Hepatocyte (in vitro differentiated cells): ENCODE data around the gene LBX2. TPM values are rescaled to one million over a fixed set of nuclear protein-coding genes. Genes with fewer than 3 reads are reported as not detected.
A peak's percentile ranks its signal among the peaks of the same experiment; 100 is the strongest.
"Not testable (repeated sequence)": the region's sequence is repeated elsewhere in the genome, so short reads cannot be mapped to it uniquely, and the experiment has no call there.

ENCODE experiments used
- DNase-seq: peaks from one replicate; pipeline ENCODE4 v3.0.0-alpha.2; 2016; ENCODE audit warnings: low spot score
- H2AFZ ChIP-seq: fragments of 200-600 bp; sonication (generic); 2 replicates; pipeline ENCODE4 v1.6.0; 2016; ENCODE audit warnings: antibody characterized with exemption, mild to moderate bottlenecking
- H3K27ac ChIP-seq: fragments of 200-600 bp; sonication (generic); 2 replicates; pipeline ENCODE4 v1.5.1; 2016; ENCODE audit warnings: mild to moderate bottlenecking
- H3K27me3 ChIP-seq: fragments of 200-600 bp; sonication (generic); 2 replicates; pipeline ENCODE4 v1.6.1; 2016
- H3K36me3 ChIP-seq: fragments of 200-600 bp; sonication (generic); replicated peaks from 2 replicates; pipeline ENCODE4 v1.5.1; 2016; ENCODE audit warnings: low read depth; ENCODE audit not compliant: insufficient read depth
- H3K4me1 ChIP-seq: fragments of 200-600 bp; sonication (generic); 2 replicates; pipeline ENCODE4 v1.5.1; 2016; ENCODE audit warnings: mild to moderate bottlenecking, moderate library complexity; ENCODE audit not compliant: insufficient read depth
- H3K4me2 ChIP-seq: fragments of 200-600 bp; sonication (generic); 2 replicates; pipeline ENCODE4 v1.6.0; 2016
- H3K4me3 ChIP-seq: fragments of 200-600 bp; sonication (generic); 2 replicates; pipeline ENCODE4 v1.5.1; 2016; ENCODE audit warnings: mild to moderate bottlenecking
- H3K79me2 ChIP-seq: fragments of 200-600 bp; sonication (generic); 2 replicates; pipeline ENCODE4 v1.6.0; 2017; ENCODE audit warnings: mild to moderate bottlenecking
- H3K9me2 ChIP-seq: fragments of 200-600 bp; sonication (generic); replicated peaks from 2 replicates; pipeline ENCODE4 v1.6.0; 2017; ENCODE audit warnings: mild to moderate bottlenecking; ENCODE audit not compliant: insufficient read depth
- H3K9me3 ChIP-seq: fragments of 200-600 bp; sonication (generic); 2 replicates; pipeline ENCODE4 v1.5.1; 2016; ENCODE audit warnings: low read depth, mild to moderate bottlenecking
- H4K20me1 ChIP-seq: fragments of 200-600 bp; sonication (generic); 2 replicates; pipeline ENCODE4 v1.6.0; 2016; ENCODE audit warnings: mild to moderate bottlenecking; ENCODE audit not compliant: insufficient read depth, poor library complexity, severe bottlenecking
- EZH2 ChIP-seq: fragments of 200-600 bp; sonication (generic); IDR thresholded peaks from 2 replicates; pipeline ENCODE4 v1.6.1; 2016; ENCODE audit warnings: antibody characterized with exemption, mild to moderate bottlenecking, borderline replicate concordance
- EZH2phosphoT487 ChIP-seq: fragments of 200-600 bp; sonication (generic); IDR thresholded peaks from one replicate; pipeline ENCODE4 v1.6.1; 2018; ENCODE audit warnings: antibody characterized with exemption, mild to moderate bottlenecking, low read depth, moderate library complexity; ENCODE audit not compliant: unreplicated experiment, severe bottlenecking
- WGBS: methylation state at CpG from one replicate; pipeline ENCODE4 v1.1.6; 2016; ENCODE audit warnings: low lambda C conversion rate; ENCODE audit errors: missing lambda C conversion rate; 5-methylcytosine and 5-hydroxymethylcytosine counted together
- polyA plus RNA-seq: library from polyadenylated mRNA; unstranded; fragments of >200 nt; fragmentation: Nextera tagmentation; extraction: Ambion mirVana; gene quantifications from 2 replicates; pipeline ENCODE4 v1.2.1, GENCODE V29; 2016
- total RNA-seq: library from RNA; depleted of rRNA; stranded (reverse); fragments of >200 nt; gene quantifications from 2 replicates; pipeline ENCODE4 v1.2.3, GENCODE V29; 2014
- TF ChIP-seq, protein P1 (sequence below): fragments of 200-600 bp; sonication (generic); IDR thresholded peaks from 2 replicates; pipeline ENCODE4 v1.5.1; 2016; ENCODE audit warnings: antibody characterized with exemption, mild to moderate bottlenecking; ENCODE audit not compliant: poor library complexity

Gene LBX2
- total and polyA plus RNA-seq, 2 experiments from 2014 or later = 2.5 to 5.2 TPM

- Histone ChIP-seq H3K27me3 (no peaks in the 10 kb centered on the region), H3K27ac (no peak overlapping the region), H4K20me1 (no peaks in the 10 kb centered on the region), H3K4me3 (no peak overlapping the region), H3K79me2 (peaks cover 46% of the 10 kb centered on the region), H3K9me3 (no peaks in the 10 kb centered on the region), H3K36me3 (no peaks in the 10 kb centered on the region), H2AFZ (no peak overlapping the region), H3K9me2 (no peaks in the 10 kb centered on the region), H3K4me2 (no peak overlapping the region), H3K4me1 (peaks cover 7% of the 10 kb centered on the region)
- no peak for DNase-seq
- TF ChIP-seq EZH2phosphoT487 (no peak), EZH2 (no peak)
- TF ChIP-seq, protein P1, sequence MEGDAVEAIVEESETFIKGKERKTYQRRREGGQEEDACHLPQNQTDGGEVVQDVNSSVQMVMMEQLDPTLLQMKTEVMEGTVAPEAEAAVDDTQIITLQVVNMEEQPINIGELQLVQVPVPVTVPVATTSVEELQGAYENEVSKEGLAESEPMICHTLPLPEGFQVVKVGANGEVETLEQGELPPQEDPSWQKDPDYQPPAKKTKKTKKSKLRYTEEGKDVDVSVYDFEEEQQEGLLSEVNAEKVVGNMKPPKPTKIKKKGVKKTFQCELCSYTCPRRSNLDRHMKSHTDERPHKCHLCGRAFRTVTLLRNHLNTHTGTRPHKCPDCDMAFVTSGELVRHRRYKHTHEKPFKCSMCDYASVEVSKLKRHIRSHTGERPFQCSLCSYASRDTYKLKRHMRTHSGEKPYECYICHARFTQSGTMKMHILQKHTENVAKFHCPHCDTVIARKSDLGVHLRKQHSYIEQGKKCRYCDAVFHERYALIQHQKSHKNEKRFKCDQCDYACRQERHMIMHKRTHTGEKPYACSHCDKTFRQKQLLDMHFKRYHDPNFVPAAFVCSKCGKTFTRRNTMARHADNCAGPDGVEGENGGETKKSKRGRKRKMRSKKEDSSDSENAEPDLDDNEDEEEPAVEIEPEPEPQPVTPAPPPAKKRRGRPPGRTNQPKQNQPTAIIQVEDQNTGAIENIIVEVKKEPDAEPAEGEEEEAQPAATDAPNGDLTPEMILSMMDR = no peak
- WGBS = 93% methylated on average over 4 of the region's 4 CpGs
Measured at GRCh38 chr2:74462786-74463105, 36.7 kb downstream of the LBX2 start.

GRCh38 chr2:74462054-74462785 is 37.2 kb downstream of the LBX2 start:
- H3K27me3 ChIP-seq = no peaks in the 10 kb centered on the region
- TF ChIP-seq EZH2 (no peak), EZH2phosphoT487 (no peak)
- TF ChIP-seq, protein P1 = no peak
- H4K20me1 ChIP-seq = no peaks in the 10 kb centered on the region
- H3K4me3 ChIP-seq = no peak overlapping the region
- no peak overlapping the region for H3K27ac ChIP-seq
- WGBS = 97% methylated on average over 20 of the region's 20 CpGs
- no peaks in the 10 kb centered on the region for H3K36me3 ChIP-seq
- no peaks in the 10 kb centered on the region for H3K9me3 ChIP-seq
- H3K4me2 ChIP-seq = no peak overlapping the region
- no peaks in the 10 kb centered on the region for H3K9me2 ChIP-seq
- H3K4me1 ChIP-seq = peaks cover 7% of the 10 kb centered on the region
- no peak overlapping the region for H2AFZ ChIP-seq
- DNase-seq = no peak
- H3K79me2 ChIP-seq = peaks cover 46% of the 10 kb centered on the region

DNA sequence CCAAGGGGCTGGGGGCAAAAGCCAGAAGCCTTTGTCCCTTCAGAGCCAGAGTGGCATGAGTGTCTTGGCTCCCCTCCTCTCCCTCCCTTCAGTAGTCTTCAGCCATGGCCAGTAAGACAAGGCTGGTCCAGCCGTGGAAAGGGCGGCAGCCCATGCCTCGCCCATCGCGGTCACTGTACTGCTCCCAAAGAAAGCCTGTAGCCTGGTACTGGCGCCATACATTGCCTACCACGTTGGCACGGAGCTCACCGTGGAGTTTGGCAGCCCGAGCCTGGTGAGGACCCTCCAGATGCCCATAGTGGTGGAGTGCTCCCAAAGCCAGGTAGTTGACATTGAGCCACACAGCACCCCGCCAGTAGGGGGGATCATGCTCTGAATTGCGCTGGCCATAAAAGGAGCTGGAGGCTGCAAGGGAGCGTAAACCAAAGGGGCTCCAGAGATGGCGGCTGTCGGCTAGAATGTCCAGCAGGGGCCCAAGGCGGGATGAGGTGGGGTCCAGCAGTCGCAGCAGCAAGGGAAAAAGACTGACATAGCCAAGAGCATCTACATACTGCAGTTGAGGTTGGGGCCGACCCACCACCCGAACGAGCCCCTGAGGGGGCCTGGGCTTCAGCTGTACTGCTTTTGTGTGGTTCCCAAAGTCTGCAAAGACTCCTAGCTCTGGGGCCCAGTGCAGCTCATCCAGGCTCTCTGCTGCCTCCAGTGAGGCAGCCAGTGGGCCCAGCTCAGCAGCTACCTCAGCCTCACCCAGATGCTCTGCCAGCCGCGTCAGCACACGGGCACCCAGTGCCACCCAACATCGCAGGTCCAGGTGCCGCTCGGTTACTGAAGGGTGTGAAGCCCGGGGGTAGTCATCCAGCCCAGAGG is 38.0 kb downstream of the LBX2 start:
- H3K4me3 ChIP-seq = no peak overlapping the region
- no peak for TF ChIP-seq EZH2phosphoT487
- no peak for TF ChIP-seq EZH2
- TF ChIP-seq, protein P1 = no peak
- 94% methylated on average over 27 of the region's 27 CpGs for WGBS

DNA sequence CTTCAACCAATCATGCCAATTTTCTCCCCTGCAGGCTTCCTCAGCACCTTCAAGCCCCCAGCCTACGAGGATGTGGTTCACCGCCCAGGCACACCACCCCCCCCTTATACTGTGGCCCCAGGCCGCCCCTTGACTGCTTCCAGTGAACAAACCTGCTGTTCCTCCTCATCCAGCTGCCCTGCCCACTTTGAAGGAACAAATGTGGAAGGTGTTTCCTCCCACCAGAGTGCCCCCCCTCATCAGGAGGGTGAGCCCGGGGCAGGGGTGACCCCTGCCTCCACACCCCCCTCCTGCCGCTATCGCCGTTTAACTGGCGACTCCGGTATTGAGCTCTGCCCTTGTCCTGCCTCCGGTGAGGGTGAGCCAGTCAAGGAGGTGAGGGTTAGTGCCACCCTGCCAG is 39.2 kb downstream of the LBX2 start:
- not testable (repeated sequence) for H3K9me3 ChIP-seq, H3K36me3 ChIP-seq, H3K27me3 ChIP-seq, H2AFZ ChIP-seq, H3K27ac ChIP-seq, H3K4me3 ChIP-seq, H3K9me2 ChIP-seq, DNase-seq, H4K20me1 ChIP-seq
- Histone ChIP-seq H3K4me1 (peaks cover 22% of the 10 kb centered on the region), H3K4me2 (peak overlapping the region; percentile 82), H3K79me2 (peaks cover 47% of the 10 kb centered on the region)
- 86% methylated on average over 10 of the region's 10 CpGs for WGBS

More for the DNA sequence above, 38.0 kb downstream of the LBX2 start:
- Histone ChIP-seq H3K9me3 (no peaks in the 10 kb centered on the region), H3K4me2 (no peak overlapping the region), H3K4me1 (peaks cover 13% of the 10 kb centered on the region), H3K9me2 (no peaks in the 10 kb centered on the region), H3K27me3 (no peaks in the 10 kb centered on the region), H2AFZ (no peak overlapping the region), H4K20me1 (no peaks in the 10 kb centered on the region), H3K27ac (no peak overlapping the region), H3K79me2 (peaks cover 46% of the 10 kb centered on the region), H3K36me3 (no peaks in the 10 kb centered on the region)
- no peak for DNase-seq

GRCh38 chr2:74459503-74460118 is 39.8 kb downstream of the LBX2 start:
- 86% methylated on average over 11 of the region's 13 CpGs for WGBS
- not testable (repeated sequence) for H3K36me3 ChIP-seq

More at GRCh38 chr2:74459503-74460118, 39.8 kb downstream of the LBX2 start:
- H4K20me1 ChIP-seq, H3K9me3 ChIP-seq, H3K4me3 ChIP-seq, H3K27me3 ChIP-seq, DNase-seq, H3K27ac ChIP-seq, H2AFZ ChIP-seq, H3K9me2 ChIP-seq: not testable (repeated sequence)
- Histone ChIP-seq H3K4me2 (peak overlapping the region; percentile 82), H3K79me2 (peaks cover 44% of the 10 kb centered on the region), H3K4me1 (peaks cover 22% of the 10 kb centered on the region)
